HEK293T (cell line): ENCODE measurements around the gene GABRB1.

ENCODE experiments used
- CTCF ChIA-PET: fragments of 350-600 bp; formaldehyde crosslinking; extraction: SDS; loops from one replicate; lab custom pipeline; 2021; ENCODE audit warnings: antibody characterized with exemption, inconsistent platforms; lab: Yijun Ruan, JAX
- POLR2A ChIA-PET: fragments of 350-600 bp; formaldehyde crosslinking; extraction: SDS; loops from one replicate; lab custom pipeline; 2020; ENCODE audit warnings: antibody characterized with exemption, inconsistent platforms; lab: Yijun Ruan, JAX
- DNase-seq: peaks from one replicate; pipeline ENCODE4 v3.0.0; 2012; ENCODE audit warnings: mixed read lengths; ENCODE audit errors: extremely low spot score
- ARNT ChIP-seq: fragments of 450-650 bp; IDR thresholded peaks from 2 replicates; pipeline ENCODE4 v1.6.1; 2017; ENCODE audit warnings: mild to moderate bottlenecking
- BHLHE40 ChIP-seq: fragments of 450-650 bp; IDR thresholded peaks from 2 replicates; pipeline ENCODE4 v1.6.1; 2016; ENCODE audit warnings: mild to moderate bottlenecking, moderate library complexity, borderline replicate concordance
- CTBP1 ChIP-seq: fragments of 450-650 bp; IDR thresholded peaks from 2 replicates; pipeline ENCODE4 v1.6.1; 2016; ENCODE audit warnings: borderline replicate concordance
- ELF4 ChIP-seq: fragments of 450-650 bp; IDR thresholded peaks from 2 replicates; pipeline ENCODE4 v1.6.1; 2017; ENCODE audit warnings: antibody characterized with exemption
- FOXA1 ChIP-seq: fragments of 450-650 bp; IDR thresholded peaks from 2 replicates; pipeline ENCODE4 v1.6.1; 2016; ENCODE audit warnings: mild to moderate bottlenecking
- FOXK2 ChIP-seq: fragments of 450-650 bp; IDR thresholded peaks from 2 replicates; pipeline ENCODE4 v1.6.1; 2016; ENCODE audit warnings: mild to moderate bottlenecking
- FOXM1 ChIP-seq: fragments of 450-650 bp; IDR thresholded peaks from 2 replicates; pipeline ENCODE4 v1.6.1; 2017; ENCODE audit warnings: mild to moderate bottlenecking, borderline replicate concordance
- HDGF ChIP-seq: fragments of 450-650 bp; IDR thresholded peaks from 2 replicates; pipeline ENCODE4 v1.6.1; 2017; ENCODE audit warnings: antibody characterized with exemption, borderline replicate concordance
- L3MBTL2 ChIP-seq: fragments of 450-650 bp; conservative IDR thresholded peaks from 2 replicates; pipeline ENCODE4 v1.6.1; 2016; ENCODE audit warnings: mild to moderate bottlenecking
- LEF1 ChIP-seq: fragments of 450-650 bp; IDR thresholded peaks from 2 replicates; pipeline ENCODE4 v1.6.1; 2017; ENCODE audit warnings: mild to moderate bottlenecking, borderline replicate concordance
- NFRKB ChIP-seq: fragments of 450-650 bp; IDR thresholded peaks from 2 replicates; pipeline ENCODE4 v1.6.1; 2016; ENCODE audit warnings: mild to moderate bottlenecking, moderate library complexity
- SP1 ChIP-seq: fragments of 450-650 bp; IDR thresholded peaks from 2 replicates; pipeline ENCODE4 v1.6.1; 2017
- SUZ12 ChIP-seq: fragments of 450-650 bp; IDR thresholded peaks from 2 replicates; pipeline ENCODE4 v1.6.1; 2016; ENCODE audit warnings: mild to moderate bottlenecking
- TARDBP ChIP-seq: fragments of 450-650 bp; IDR thresholded peaks from 2 replicates; pipeline ENCODE4 v1.6.1; 2016
- ZNF384 ChIP-seq: fragments of 450-650 bp; IDR thresholded peaks from 2 replicates; pipeline ENCODE4 v1.6.1; 2016
- TF ChIP-seq, protein P1 (sequence below): fragments of 450-650 bp; IDR thresholded peaks from 2 replicates; pipeline ENCODE4 v1.6.1; 2016

GABRB1 gene

DNA sequence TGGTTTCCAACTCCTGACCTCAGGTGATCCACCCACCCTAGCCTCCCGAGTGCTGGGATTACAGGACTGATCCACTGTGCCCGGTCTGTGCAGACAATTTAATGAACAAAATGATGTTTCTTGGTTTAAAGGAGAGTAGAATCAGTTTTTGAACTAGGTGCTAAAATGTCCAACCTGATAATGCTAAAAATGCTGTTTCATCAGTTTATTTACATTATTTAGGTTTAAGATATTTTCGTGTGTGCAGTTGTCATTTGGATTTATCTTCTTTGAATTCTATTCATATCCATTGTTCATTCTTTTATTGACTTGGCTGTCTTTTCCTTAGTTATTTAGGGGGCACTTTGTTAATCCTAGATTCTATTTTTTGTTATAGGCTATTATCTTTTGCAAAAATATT is 18.0 kb upstream of the GABRB1 start:
- no peak for DNase-seq
- ChIA-PET CTCF (no interaction called here), POLR2A (no interaction called here)
- TF ChIP-seq ELF4 (no peak), LEF1 (no peak), ARNT (no peak), NFRKB (no peak), SP1 (no peak)

DNA sequence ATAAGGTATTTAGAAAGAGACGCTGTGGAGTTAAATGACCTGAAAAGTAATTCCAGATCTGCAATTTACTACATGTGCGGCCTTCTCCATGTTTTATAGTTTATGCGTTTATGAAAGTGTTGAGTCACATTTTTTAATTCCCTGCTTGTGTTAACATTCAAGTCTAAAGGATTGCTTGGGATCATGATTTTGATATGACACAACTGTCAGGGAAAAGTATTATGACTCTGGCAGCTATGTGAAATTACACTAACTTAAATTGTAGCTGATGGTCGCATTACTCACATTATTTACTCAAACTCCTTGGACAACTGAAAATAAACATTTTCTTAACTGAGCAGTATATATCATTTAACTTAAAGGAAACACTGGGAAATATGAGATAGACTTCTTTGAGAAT is 14.3 kb upstream of the GABRB1 start:
- POLR2A ChIA-PET: no interaction called here
- CTCF ChIA-PET: no interaction called here

DNA sequence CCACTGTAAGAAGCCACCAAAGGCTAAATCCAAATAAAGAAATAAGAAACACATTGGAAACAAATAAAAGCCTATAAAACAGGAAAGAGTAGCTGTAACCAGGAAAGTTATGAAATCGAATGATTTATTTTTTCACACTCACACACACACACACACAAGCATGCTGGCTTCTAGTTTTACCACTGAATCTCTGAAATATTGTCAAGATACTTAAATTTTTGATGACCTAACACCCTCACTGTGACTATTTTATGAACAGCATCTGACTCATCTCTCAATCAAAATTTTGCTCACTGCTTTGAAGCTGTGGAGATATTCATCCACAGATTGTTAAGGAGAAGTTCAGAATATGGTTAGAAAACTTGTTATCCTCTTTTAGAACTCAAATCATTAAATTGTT is 13.9 kb upstream of the GABRB1 start:
- DNase-seq: no peak
- no peak for TF ChIP-seq LEF1
- TF ChIP-seq NFRKB: no peak
- no peak for TF ChIP-seq ZNF384
- TF ChIP-seq FOXA1: no peak
- TF ChIP-seq TARDBP: no peak
- TF ChIP-seq FOXM1: no peak
- no peak for TF ChIP-seq ARNT
- TF ChIP-seq, protein P1, sequence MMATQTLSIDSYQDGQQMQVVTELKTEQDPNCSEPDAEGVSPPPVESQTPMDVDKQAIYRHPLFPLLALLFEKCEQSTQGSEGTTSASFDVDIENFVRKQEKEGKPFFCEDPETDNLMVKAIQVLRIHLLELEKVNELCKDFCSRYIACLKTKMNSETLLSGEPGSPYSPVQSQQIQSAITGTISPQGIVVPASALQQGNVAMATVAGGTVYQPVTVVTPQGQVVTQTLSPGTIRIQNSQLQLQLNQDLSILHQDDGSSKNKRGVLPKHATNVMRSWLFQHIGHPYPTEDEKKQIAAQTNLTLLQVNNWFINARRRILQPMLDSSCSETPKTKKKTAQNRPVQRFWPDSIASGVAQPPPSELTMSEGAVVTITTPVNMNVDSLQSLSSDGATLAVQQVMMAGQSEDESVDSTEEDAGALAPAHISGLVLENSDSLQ: no peak
- TF ChIP-seq ELF4: no peak
- CTCF ChIA-PET: no interaction called here
- POLR2A ChIA-PET: no interaction called here

More for the DNA sequence above, 14.3 kb upstream of the GABRB1 start:
- TF ChIP-seq ARNT (no peak), SUZ12 (no peak), NFRKB (no peak), ELF4 (no peak), SP1 (no peak), CTBP1 (no peak), FOXA1 (no peak), L3MBTL2 (no peak), FOXM1 (no peak), ZNF384 (no peak), FOXK2 (no peak), BHLHE40 (no peak), HDGF (no peak), TARDBP (no peak), LEF1 (no peak)
- TF ChIP-seq, protein P1: no peak
- no peak for DNase-seq

DNA sequence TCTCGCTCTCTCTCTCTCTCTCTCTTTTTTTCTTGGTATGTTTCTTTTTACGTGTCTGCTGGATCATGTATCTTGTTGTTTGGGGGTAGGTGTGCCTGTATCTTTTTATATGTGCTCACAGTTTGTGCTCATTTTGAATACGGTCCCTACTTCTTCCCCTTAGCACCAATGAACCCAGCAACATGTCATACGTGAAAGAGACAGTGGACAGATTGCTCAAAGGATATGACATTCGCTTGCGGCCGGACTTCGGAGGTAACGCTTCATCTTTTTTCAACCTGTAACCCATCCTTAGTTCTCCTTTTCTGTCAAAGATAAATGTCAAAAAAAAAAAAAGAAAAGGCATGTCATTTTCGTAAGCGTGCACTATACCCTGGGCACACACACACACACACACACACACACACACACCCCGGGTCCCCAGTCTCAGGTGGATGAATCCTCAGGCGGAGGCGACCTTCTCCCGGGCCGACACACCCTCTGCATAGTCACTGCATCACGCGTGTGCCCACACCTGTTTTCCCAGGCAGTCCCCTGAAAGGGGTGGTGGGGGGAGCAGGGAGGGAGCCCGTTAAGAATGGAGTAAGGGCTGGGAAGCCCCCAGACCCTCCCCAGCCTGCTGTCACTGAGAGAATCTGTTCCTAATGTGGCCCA is 511 bp downstream of the GABRB1 start:
- ChIA-PET CTCF (interaction anchor here (0.7 to 1.5 kb wide), 3 partner anchors 10 to 100 kb away, joined by 3 to 5 read pairs (median 3); no protein-coding TSS in a partner anchor), POLR2A (no interaction called here)
- DNase-seq: no peak
- TF ChIP-seq LEF1 (no peak), ZNF384 (no peak), FOXA1 (no peak), SUZ12 (no peak), L3MBTL2 (no peak), BHLHE40 (no peak), CTBP1 (no peak), ELF4 (no peak), FOXM1 (no peak), ARNT (no peak), FOXK2 (no peak), SP1 (no peak), NFRKB (no peak), HDGF (no peak), TARDBP (no peak)
- TF ChIP-seq, protein P1: no peak

DNA sequence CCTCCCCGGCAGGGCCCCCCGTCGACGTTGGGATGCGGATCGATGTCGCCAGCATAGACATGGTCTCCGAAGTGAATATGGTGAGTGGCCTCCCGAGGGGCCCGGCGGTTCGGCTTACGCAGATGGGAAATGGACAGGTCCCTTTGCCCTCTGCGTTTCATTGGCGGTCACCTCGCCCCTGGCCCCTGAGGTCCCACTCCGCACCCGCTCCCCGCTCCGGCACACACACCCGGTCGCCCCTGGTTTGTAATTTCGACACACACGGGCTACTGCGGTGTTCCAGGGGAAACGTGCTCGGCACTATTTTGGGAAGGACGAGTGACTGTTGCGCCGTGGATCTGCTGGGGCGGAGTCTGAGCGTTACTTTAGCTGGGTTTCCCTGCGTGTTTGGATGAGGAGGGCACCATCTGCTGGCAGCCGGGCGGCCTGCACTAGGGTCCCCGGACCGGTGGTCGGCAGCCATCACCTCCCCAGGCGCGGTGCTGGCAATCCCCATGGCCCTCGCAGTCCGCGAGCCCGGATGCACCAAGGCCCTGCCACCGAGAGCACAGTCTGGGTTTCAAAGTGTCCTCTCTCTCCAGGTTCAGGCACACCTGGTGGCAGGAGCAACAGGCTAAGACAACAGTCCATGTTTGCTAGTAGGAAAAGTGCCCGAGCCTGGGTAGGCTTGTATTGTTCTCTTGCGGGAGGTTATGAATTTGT is 1.2 kb downstream of the GABRB1 start:
- TF ChIP-seq, protein P1: no peak
- peak; percentile 42; the same call in 1 of the 2 replicates for TF ChIP-seq L3MBTL2
- ChIA-PET POLR2A (interaction anchor here (0.7 to 1.2 kb wide), 2 partner anchors 29 to 35 kb away, joined by 3 read pairs; no protein-coding TSS in a partner anchor), CTCF (interaction anchor here (0.6 to 1.5 kb wide), 4 partner anchors 9 to 101 kb away, joined by 3 to 5 read pairs (median 3); no protein-coding TSS in a partner anchor)
- DNase-seq: peak; percentile 64

DNA sequence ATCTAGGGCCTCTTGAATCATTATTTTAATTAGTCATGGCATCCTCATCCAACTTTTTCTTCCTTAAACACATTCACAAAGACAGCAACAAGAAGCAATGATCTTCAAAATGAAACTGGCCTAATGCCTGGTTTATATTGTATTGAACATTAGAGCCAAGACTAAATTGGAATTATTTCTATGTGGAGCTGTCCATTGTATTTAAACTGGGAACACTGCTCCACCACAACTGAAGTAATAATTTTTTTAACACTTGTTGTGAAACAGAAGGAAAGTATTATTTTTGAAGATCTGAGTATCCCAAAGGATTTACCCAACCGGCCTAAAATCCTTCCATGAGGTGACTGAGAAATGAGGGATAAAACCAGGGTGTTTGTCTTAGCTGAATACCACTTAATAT is 6.9 kb downstream of the GABRB1 start:
- no peak for DNase-seq
- TF ChIP-seq FOXA1 (no peak), FOXM1 (no peak), SP1 (no peak), TARDBP (no peak), BHLHE40 (no peak), L3MBTL2 (no peak), NFRKB (no peak), HDGF (no peak), LEF1 (no peak), FOXK2 (no peak), ZNF384 (no peak), ARNT (no peak), ELF4 (no peak)
- TF ChIP-seq, protein P1: no peak
- ChIA-PET CTCF (no interaction called here), POLR2A (no interaction called here)
